WTC11 (cell line): ENCODE results near the gene INPP4A. TPM values are rescaled to one million over a fixed set of nuclear protein-coding genes. Genes with fewer than 3 reads are reported as not detected.
A peak's percentile ranks its signal among the peaks of the same experiment; 100 is the strongest.

ENCODE experiments used
- ATAC-seq: fragments of 200-7000 bp; cut with Tn5 transposase; 2 replicates; pipeline ENCODE4 v1.10.0; 2021; ENCODE audit warnings: mild to moderate bottlenecking, moderate library complexity
- CTCF ChIA-PET: fragments of 300-600 bp; sonication (Branson Sonifier 250); formaldehyde crosslinking; loops from one replicate; lab custom pipeline; 2021; ENCODE audit warnings: antibody characterized with exemption; lab: Charles Lee
- POLR2A ChIA-PET: fragments of 350-600 bp; sonication (Branson Sonifier 250); formaldehyde crosslinking; loops from one replicate; lab custom pipeline; 2021; ENCODE audit warnings: antibody characterized with exemption; lab: Charles Lee
- DNase-seq: peaks from one replicate; pipeline ENCODE4 v3.0.0; 2021; ENCODE audit warnings: low spot score
- H3K27ac Mint-ChIP-seq: 2 replicates; pipeline ENCODE4 v1.8.0; 2021; ENCODE audit warnings: mixed read lengths
- H3K27me3 Mint-ChIP-seq: 2 replicates; pipeline ENCODE4 v1.8.0; 2021; ENCODE audit warnings: low read depth, mild to moderate bottlenecking, moderate library complexity, mixed read lengths
- H3K36me3 Mint-ChIP-seq: 2 replicates; pipeline ENCODE4 v1.8.0; 2021; ENCODE audit warnings: mixed read lengths
- H3K4me1 Mint-ChIP-seq: 2 replicates; pipeline ENCODE4 v1.8.0; 2022; ENCODE audit warnings: mixed read lengths
- H3K4me3 Mint-ChIP-seq: 2 replicates; pipeline ENCODE4 v1.8.0; 2021; ENCODE audit warnings: mild to moderate bottlenecking, moderate library complexity, mixed read lengths
- H3K9me3 Mint-ChIP-seq: 2 replicates; pipeline ENCODE4 v1.8.0; 2021; ENCODE audit warnings: mixed read lengths
- ATF1 ChIP-seq: sonication (generic); formaldehyde crosslinking; IDR thresholded peaks from 2 replicates; pipeline ENCODE4 v1.8.1; 2023; ENCODE audit warnings: mild to moderate bottlenecking, moderate library complexity, missing genetic modification reagents
- E2F1 ChIP-seq: sonication (generic); formaldehyde crosslinking; IDR thresholded peaks from 2 replicates; pipeline ENCODE4 v1.8.0; 2022; ENCODE audit warnings: mild to moderate bottlenecking, missing genetic modification reagents
- E2F4 ChIP-seq: sonication (generic); formaldehyde crosslinking; IDR thresholded peaks from 2 replicates; pipeline ENCODE4 v1.8.1; 2022; ENCODE audit warnings: low read depth, mild to moderate bottlenecking, moderate library complexity, missing genetic modification reagents, borderline replicate concordance
- FOXK1 ChIP-seq: sonication (generic); formaldehyde crosslinking; IDR thresholded peaks from 2 replicates; pipeline ENCODE4 v1.8.0; 2022; ENCODE audit warnings: mild to moderate bottlenecking, moderate library complexity, missing genetic modification reagents
- GABPB1 ChIP-seq: sonication (generic); formaldehyde crosslinking; IDR thresholded peaks from 2 replicates; pipeline ENCODE4 v1.8.1; 2023; ENCODE audit warnings: mild to moderate bottlenecking, missing genetic modification reagents
- IRF2 ChIP-seq: sonication (generic); formaldehyde crosslinking; IDR thresholded peaks from 2 replicates; pipeline ENCODE4 v1.8.0; 2022; ENCODE audit warnings: low read depth, missing genetic modification reagents, borderline replicate concordance
- JAZF1 ChIP-seq: fragments of 250-450 bp; sonication (Bioruptor Pico); IDR thresholded peaks from 2 replicates; pipeline ENCODE4 v1.9.0; 2021; ENCODE audit warnings: moderate library complexity, mild to moderate bottlenecking, inconsistent platforms
- JUN ChIP-seq: sonication (generic); formaldehyde crosslinking; IDR thresholded peaks from 2 replicates; pipeline ENCODE4 v1.8.0; 2023; ENCODE audit warnings: mild to moderate bottlenecking, missing genetic modification reagents
- MXD4 ChIP-seq: fragments of 250-450 bp; sonication (Bioruptor Pico); IDR thresholded peaks from 2 replicates; pipeline ENCODE4 v1.8.0; 2021; ENCODE audit warnings: mild to moderate bottlenecking, moderate library complexity, borderline replicate concordance
- NFE2L1 ChIP-seq: sonication (generic); formaldehyde crosslinking; IDR thresholded peaks from 2 replicates; pipeline ENCODE4 v1.8.1; 2023; ENCODE audit warnings: missing genetic modification reagents
- NR2C2 ChIP-seq: sonication (generic); formaldehyde crosslinking; IDR thresholded peaks from 2 replicates; pipeline ENCODE4 v1.8.0; 2022; ENCODE audit warnings: mild to moderate bottlenecking, missing genetic modification reagents
- OVOL2 ChIP-seq: fragments of 250-450 bp; sonication (Bioruptor Pico); IDR thresholded peaks from 2 replicates; pipeline ENCODE4 v1.9.0; 2021; ENCODE audit warnings: mild to moderate bottlenecking, borderline replicate concordance
- RELA ChIP-seq: sonication (generic); formaldehyde crosslinking; IDR thresholded peaks from 2 replicates; pipeline ENCODE4 v1.8.1; 2022; ENCODE audit warnings: missing genetic modification reagents, mild to moderate bottlenecking, borderline replicate concordance
- RORB ChIP-seq: fragments of 250-450 bp; sonication (Bioruptor Pico); IDR thresholded peaks from 2 replicates; pipeline ENCODE4 v1.9.0; 2021; ENCODE audit warnings: mild to moderate bottlenecking
- SMAD3 ChIP-seq: sonication (generic); formaldehyde crosslinking; IDR thresholded peaks from 2 replicates; pipeline ENCODE4 v1.8.0; 2022; ENCODE audit warnings: missing genetic modification reagents, mild to moderate bottlenecking, borderline replicate concordance
- TCF7 ChIP-seq: sonication (generic); formaldehyde crosslinking; IDR thresholded peaks from 2 replicates; pipeline ENCODE4 v1.8.0; 2022; ENCODE audit warnings: mild to moderate bottlenecking, low read depth, missing genetic modification reagents, moderate library complexity
- TEAD4 ChIP-seq: sonication (generic); formaldehyde crosslinking; IDR thresholded peaks from 2 replicates; pipeline ENCODE4 v1.8.0; 2022; ENCODE audit warnings: mild to moderate bottlenecking, missing genetic modification reagents
- USF2 ChIP-seq: sonication (generic); formaldehyde crosslinking; IDR thresholded peaks from 2 replicates; pipeline ENCODE4 v1.8.1; 2023; ENCODE audit warnings: mild to moderate bottlenecking, missing genetic modification reagents, moderate library complexity
- ZNF138 ChIP-seq: sonication (generic); formaldehyde crosslinking; conservative IDR thresholded peaks from 2 replicates; pipeline ENCODE4 v1.8.1; 2022; ENCODE audit warnings: mild to moderate bottlenecking, moderate library complexity, missing genetic modification reagents
- ZNF232 ChIP-seq: sonication (generic); formaldehyde crosslinking; IDR thresholded peaks from 2 replicates; pipeline ENCODE4 v1.8.0; 2022; ENCODE audit warnings: mild to moderate bottlenecking, missing genetic modification reagents
- ZNF317 ChIP-seq: sonication (generic); formaldehyde crosslinking; IDR thresholded peaks from 2 replicates; pipeline ENCODE4 v1.8.1; 2023; ENCODE audit warnings: low read depth, mild to moderate bottlenecking, moderate library complexity, missing genetic modification reagents, borderline replicate concordance
- ZNF396 ChIP-seq: fragments of 250-450 bp; sonication (Bioruptor Pico); IDR thresholded peaks from 2 replicates; pipeline ENCODE4 v1.8.0; 2021; ENCODE audit warnings: mild to moderate bottlenecking, moderate library complexity, borderline replicate concordance
- ZNF423 ChIP-seq: fragments of 250-450 bp; sonication (Bioruptor Pico); IDR thresholded peaks from 2 replicates; pipeline ENCODE4 v2.1.2; 2022; ENCODE audit warnings: mild to moderate bottlenecking, moderate library complexity
- ZNF671 ChIP-seq: fragments of 250-450 bp; sonication (Bioruptor Pico); IDR thresholded peaks from 2 replicates; pipeline ENCODE4 v1.8.0; 2021; ENCODE audit warnings: mild to moderate bottlenecking
- total RNA-seq: library from RNA; stranded (reverse); gene quantifications from 3 replicates; pipeline ENCODE4 v1.2.3, GENCODE V29; 2021
- TF ChIP-seq, protein P1 (sequence below): fragments of 250-450 bp; sonication (Bioruptor Pico); IDR thresholded peaks from 2 replicates; pipeline ENCODE4 v2.1.2; 2022; ENCODE audit warnings: mild to moderate bottlenecking, moderate library complexity
- TF ChIP-seq, protein P2 (sequence below): sonication (generic); formaldehyde crosslinking; IDR thresholded peaks from 2 replicates; pipeline ENCODE4 v1.8.1; 2022; ENCODE audit warnings: low read depth, missing genetic modification reagents, borderline replicate concordance
- TF ChIP-seq, protein P3 (sequence below): sonication (generic); formaldehyde crosslinking; IDR thresholded peaks from 2 replicates; pipeline ENCODE4 v1.8.1; 2022; ENCODE audit warnings: mild to moderate bottlenecking, missing genetic modification reagents, moderate library complexity, borderline replicate concordance

Gene INPP4A
- total RNA-seq, 1 experiment from 2014 or later = 38.3 TPM

- TF ChIP-seq SMAD3 (no peak), FOXK1 (CRISPR knock-in tag) (no peak), NFE2L1 (CRISPR knock-in tag) (no peak), TEAD4 (no peak), OVOL2 (CRISPR knock-in tag) (no peak), ATF1 (CRISPR knock-in tag) (no peak), E2F4 (CRISPR knock-in tag) (no peak), NR2C2 (no peak), ZNF317 (CRISPR knock-in tag) (no peak), JAZF1 (CRISPR knock-in tag) (no peak), GABPB1 (no peak), TCF7 (no peak), MXD4 (no peak), JUN (CRISPR knock-in tag) (no peak)
- TF ChIP-seq, protein P1, sequence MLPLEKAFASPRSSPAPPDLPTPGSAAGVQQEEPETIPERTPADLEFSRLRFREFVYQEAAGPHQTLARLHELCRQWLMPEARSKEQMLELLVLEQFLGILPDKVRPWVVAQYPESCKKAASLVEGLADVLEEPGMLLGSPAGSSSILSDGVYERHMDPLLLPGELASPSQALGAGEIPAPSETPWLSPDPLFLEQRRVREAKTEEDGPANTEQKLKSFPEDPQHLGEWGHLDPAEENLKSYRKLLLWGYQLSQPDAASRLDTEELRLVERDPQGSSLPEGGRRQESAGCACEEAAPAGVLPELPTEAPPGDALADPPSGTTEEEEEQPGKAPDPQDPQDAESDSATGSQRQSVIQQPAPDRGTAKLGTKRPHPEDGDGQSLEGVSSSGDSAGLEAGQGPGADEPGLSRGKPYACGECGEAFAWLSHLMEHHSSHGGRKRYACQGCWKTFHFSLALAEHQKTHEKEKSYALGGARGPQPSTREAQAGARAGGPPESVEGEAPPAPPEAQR = no peak
- Mint-ChIP-seq H3K27me3 (no peaks in the 10 kb centered on the region), H3K36me3 (0 out of 2 replicates have a peak, but pooled peaks cover 6% of the 10 kb centered on the region), H3K4me3 (no peak overlapping the region), H3K4me1 (peaks cover 18% of the 10 kb centered on the region), H3K27ac (no peak overlapping the region), H3K9me3 (no peaks in the 10 kb centered on the region)
- no peak for ATAC-seq
- no peak for DNase-seq
- POLR2A ChIA-PET = no interaction called here
- CTCF ChIA-PET = interaction anchor here (0.5 kb wide), 1 partner anchor 25 kb away, joined by 3 read pairs; no protein-coding TSS in a partner anchor
Observed at GRCh38 chr2:98516571-98516970, 71.9 kb downstream of the INPP4A start.

- CTCF ChIA-PET = no interaction called here
- ATAC-seq (no peak), DNase-seq (no peak)
- TF ChIP-seq ZNF232 (CRISPR knock-in tag) (no peak), IRF2 (CRISPR knock-in tag) (no peak), GABPB1 (no peak)
- no peaks in the 10 kb centered on the region for H3K9me3 Mint-ChIP-seq
- no peak overlapping the region for H3K4me3 Mint-ChIP-seq
- H3K4me1 Mint-ChIP-seq = peaks cover 12% of the 10 kb centered on the region
- no peaks in the 10 kb centered on the region for H3K27me3 Mint-ChIP-seq
- peaks cover 11% of the 10 kb centered on the region for H3K36me3 Mint-ChIP-seq
- POLR2A ChIA-PET = no interaction called here
- H3K27ac Mint-ChIP-seq = no peak overlapping the region
Observed at GRCh38 chr2:98517636-98518035, 73.0 kb downstream of the INPP4A start.

DNA sequence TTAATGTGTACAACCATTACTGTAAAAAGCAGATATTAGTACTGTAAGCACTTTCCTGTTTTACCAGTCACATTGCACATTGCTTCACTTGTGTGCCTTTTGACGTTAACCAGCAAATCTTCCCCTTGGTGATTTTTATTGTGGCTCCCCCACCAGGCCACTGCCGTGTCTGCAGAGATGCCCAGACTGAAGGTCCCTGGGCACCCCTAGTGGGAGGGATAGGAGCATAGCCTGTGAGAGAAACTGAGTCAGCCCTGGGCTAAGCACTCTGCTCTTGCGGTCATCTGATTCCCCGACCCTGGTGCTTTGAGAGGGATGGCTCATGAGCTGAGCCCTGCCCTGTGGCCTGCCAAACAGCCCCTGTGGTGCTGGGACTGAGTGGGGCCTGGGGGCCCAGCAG, 73.4 kb downstream of the INPP4A start:
- H3K9me3 Mint-ChIP-seq = peaks cover 4% of the 10 kb centered on the region; the same call in 1 of the 2 replicates
- H3K4me3 Mint-ChIP-seq = no peak overlapping the region
- DNase-seq (peak; percentile 30), ATAC-seq (peak; percentile 75)
- no peaks in the 10 kb centered on the region for H3K27me3 Mint-ChIP-seq
- H3K27ac Mint-ChIP-seq = no peak overlapping the region
- peaks cover 12% of the 10 kb centered on the region for H3K4me1 Mint-ChIP-seq
- ChIA-PET POLR2A (no interaction called here), CTCF (interaction anchor here (1.0 to 1.8 kb wide), 3 partner anchors 12 to 55 kb away, joined by 3 to 7 read pairs (median 4); no protein-coding TSS in a partner anchor)
- peaks cover 15% of the 10 kb centered on the region for H3K36me3 Mint-ChIP-seq
- no peak for TF ChIP-seq OVOL2 (CRISPR knock-in tag)
- no peak for TF ChIP-seq ZNF138
- TF ChIP-seq ZNF671 (CRISPR knock-in tag) = no peak
- TF ChIP-seq RELA (CRISPR knock-in tag) = no peak
- no peak for TF ChIP-seq ZNF423 (CRISPR knock-in tag)
- TF ChIP-seq USF2 = no peak
- no peak for TF ChIP-seq TEAD4
- TF ChIP-seq NFE2L1 (CRISPR knock-in tag) = no peak
- TF ChIP-seq ZNF396 = no peak
- no peak for TF ChIP-seq RORB (CRISPR knock-in tag)
- no peak for TF ChIP-seq SMAD3
- TF ChIP-seq E2F1 (CRISPR knock-in tag) = no peak
- TF ChIP-seq, protein P2, sequence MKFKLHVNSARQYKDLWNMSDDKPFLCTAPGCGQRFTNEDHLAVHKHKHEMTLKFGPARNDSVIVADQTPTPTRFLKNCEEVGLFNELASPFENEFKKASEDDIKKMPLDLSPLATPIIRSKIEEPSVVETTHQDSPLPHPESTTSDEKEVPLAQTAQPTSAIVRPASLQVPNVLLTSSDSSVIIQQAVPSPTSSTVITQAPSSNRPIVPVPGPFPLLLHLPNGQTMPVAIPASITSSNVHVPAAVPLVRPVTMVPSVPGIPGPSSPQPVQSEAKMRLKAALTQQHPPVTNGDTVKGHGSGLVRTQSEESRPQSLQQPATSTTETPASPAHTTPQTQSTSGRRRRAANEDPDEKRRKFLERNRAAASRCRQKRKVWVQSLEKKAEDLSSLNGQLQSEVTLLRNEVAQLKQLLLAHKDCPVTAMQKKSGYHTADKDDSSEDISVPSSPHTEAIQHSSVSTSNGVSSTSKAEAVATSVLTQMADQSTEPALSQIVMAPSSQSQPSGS (CRISPR knock-in tag) = no peak
- no peak for TF ChIP-seq ZNF317 (CRISPR knock-in tag)
- TF ChIP-seq, protein P3, sequence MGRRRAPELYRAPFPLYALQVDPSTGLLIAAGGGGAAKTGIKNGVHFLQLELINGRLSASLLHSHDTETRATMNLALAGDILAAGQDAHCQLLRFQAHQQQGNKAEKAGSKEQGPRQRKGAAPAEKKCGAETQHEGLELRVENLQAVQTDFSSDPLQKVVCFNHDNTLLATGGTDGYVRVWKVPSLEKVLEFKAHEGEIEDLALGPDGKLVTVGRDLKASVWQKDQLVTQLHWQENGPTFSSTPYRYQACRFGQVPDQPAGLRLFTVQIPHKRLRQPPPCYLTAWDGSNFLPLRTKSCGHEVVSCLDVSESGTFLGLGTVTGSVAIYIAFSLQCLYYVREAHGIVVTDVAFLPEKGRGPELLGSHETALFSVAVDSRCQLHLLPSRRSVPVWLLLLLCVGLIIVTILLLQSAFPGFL (CRISPR knock-in tag) = no peak
